Glutamatergic neuron (in vitro differentiated cells): Measurements from ENCODE around the gene UNC5C. TPM values are rescaled to one million over a fixed set of nuclear protein-coding genes. Genes with fewer than 3 reads are reported as not detected.

ENCODE experiments used
- DNase-seq: peaks from one replicate; pipeline ENCODE4 v3.0.0; 2022
- H3K27ac Mint-ChIP-seq: one replicate; pipeline ENCODE4 v1.8.0; 2020; ENCODE audit warnings: mild to moderate bottlenecking, mixed read lengths, inconsistent platforms; ENCODE audit not compliant: unreplicated experiment
- H3K27me3 Mint-ChIP-seq: one replicate; pipeline ENCODE4 v1.8.0; 2020; ENCODE audit warnings: mild to moderate bottlenecking, moderate library complexity, mixed read lengths, inconsistent platforms; ENCODE audit not compliant: unreplicated experiment
- H3K36me3 Mint-ChIP-seq: one replicate; pipeline ENCODE4 v1.8.0; 2020; ENCODE audit warnings: mild to moderate bottlenecking, mixed read lengths, inconsistent platforms; ENCODE audit not compliant: unreplicated experiment
- H3K4me1 Mint-ChIP-seq: one replicate; pipeline ENCODE4 v1.8.0; 2020; ENCODE audit warnings: mild to moderate bottlenecking, low read depth, mixed read lengths, inconsistent platforms; ENCODE audit not compliant: unreplicated experiment
- H3K4me3 Mint-ChIP-seq: one replicate; pipeline ENCODE4 v1.8.0; 2020; ENCODE audit warnings: mild to moderate bottlenecking, mixed read lengths, inconsistent platforms; ENCODE audit not compliant: unreplicated experiment
- H3K9me3 Mint-ChIP-seq: one replicate; pipeline ENCODE4 v1.8.0; 2020; ENCODE audit warnings: mild to moderate bottlenecking, moderate library complexity, mixed read lengths, inconsistent platforms; ENCODE audit not compliant: unreplicated experiment
- total RNA-seq: library from RNA; stranded (reverse); fragmentation: NEBNext Ultra II Directional; extraction: Animal tissue kit (Norgen Biotek cat#: 25700); gene quantifications from one replicate; pipeline ENCODE4 v1.2.1, GENCODE V29; 2021; ENCODE audit not compliant: unreplicated experiment
- TF ChIP-seq, protein P1 (sequence below): fragments of 200-600 bp; sonication (generic); IDR thresholded peaks from one replicate; pipeline ENCODE4 v1.5.0; 2021; ENCODE audit not compliant: partially characterized antibody, unreplicated experiment

Gene UNC5C
- total RNA-seq, 1 donor from 2014 or later = 41.2 TPM

DNA sequence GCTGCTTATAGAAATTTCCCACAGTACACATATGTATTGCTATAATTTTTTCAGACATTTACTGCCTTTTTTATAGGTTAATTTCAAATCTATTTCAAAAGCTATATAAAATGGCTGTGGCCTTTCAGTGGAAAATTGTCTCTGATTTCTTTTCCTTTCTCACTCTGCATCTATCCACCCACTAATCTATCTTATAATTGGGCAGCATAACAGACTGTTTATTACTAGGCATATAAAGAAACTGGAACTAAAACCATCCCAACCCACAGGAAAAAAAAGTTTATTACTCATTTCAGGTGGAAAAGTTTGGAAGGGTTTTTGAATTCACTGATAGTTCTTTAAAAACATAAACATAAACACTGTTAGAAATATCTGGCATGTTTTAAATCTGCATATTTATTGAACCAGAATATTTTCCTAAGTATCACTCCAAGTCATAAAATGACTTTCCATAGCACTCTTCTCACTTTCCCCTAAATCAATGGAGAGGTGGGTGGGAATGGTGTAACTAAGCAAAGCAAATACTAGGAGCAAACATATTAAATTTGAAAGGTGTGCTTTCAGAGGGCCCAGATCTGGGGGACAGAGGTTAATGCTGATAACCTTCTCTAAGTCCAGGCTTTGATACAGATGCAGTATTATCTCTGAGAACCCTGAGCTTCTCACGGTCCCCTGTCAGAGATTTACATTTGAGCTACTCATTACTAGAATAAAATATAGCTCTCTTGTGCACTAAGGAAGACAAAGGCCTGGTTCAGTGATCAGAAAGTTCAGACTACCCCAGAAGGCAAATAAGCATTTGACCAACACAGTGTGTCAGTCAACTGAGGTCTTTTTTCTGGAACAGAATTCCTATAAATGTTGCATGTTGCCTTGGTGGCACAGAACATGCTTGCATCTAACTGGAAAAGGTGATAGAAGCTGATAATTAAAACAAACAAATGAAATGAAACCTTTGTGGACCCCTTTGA lies 328.3 kb downstream of the UNC5C start:
- Mint-ChIP-seq H3K27me3 (no peaks in the 10 kb centered on the region), H3K27ac (no peak overlapping the region), H3K9me3 (peaks cover 3% of the 10 kb centered on the region), H3K4me3 (no peak overlapping the region), H3K4me1 (peaks cover 26% of the 10 kb centered on the region), H3K36me3 (peaks cover 5% of the 10 kb centered on the region)
- TF ChIP-seq, protein P1, sequence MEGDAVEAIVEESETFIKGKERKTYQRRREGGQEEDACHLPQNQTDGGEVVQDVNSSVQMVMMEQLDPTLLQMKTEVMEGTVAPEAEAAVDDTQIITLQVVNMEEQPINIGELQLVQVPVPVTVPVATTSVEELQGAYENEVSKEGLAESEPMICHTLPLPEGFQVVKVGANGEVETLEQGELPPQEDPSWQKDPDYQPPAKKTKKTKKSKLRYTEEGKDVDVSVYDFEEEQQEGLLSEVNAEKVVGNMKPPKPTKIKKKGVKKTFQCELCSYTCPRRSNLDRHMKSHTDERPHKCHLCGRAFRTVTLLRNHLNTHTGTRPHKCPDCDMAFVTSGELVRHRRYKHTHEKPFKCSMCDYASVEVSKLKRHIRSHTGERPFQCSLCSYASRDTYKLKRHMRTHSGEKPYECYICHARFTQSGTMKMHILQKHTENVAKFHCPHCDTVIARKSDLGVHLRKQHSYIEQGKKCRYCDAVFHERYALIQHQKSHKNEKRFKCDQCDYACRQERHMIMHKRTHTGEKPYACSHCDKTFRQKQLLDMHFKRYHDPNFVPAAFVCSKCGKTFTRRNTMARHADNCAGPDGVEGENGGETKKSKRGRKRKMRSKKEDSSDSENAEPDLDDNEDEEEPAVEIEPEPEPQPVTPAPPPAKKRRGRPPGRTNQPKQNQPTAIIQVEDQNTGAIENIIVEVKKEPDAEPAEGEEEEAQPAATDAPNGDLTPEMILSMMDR = no peak
- no peak for DNase-seq

DNA sequence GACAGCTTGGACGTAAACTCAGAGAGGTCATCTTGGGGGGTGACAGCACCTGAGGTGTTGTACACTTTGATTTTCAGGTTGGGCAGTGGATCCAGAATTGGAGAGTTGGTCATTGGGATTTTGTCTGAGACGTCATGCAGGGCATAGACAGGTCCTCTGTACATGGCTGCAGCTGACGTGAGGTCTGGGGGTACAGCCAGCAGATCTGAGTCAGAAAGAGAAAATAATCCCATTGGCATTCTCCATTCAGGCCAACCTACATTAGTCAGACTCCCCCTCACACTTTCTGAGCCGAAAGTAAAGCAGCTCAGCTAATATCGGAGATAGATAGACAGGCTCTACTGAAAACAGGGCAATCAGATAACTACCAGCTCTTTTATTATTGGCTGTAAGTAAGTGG lies 329.7 kb downstream of the UNC5C start:
- DNase-seq = no peak
- Mint-ChIP-seq H3K27ac (no peak overlapping the region), H3K9me3 (peaks cover 4% of the 10 kb centered on the region), H3K4me1 (peaks cover 39% of the 10 kb centered on the region), H3K4me3 (no peak overlapping the region), H3K36me3 (peaks cover 5% of the 10 kb centered on the region), H3K27me3 (no peaks in the 10 kb centered on the region)
- TF ChIP-seq, protein P1 = no peak

DNA sequence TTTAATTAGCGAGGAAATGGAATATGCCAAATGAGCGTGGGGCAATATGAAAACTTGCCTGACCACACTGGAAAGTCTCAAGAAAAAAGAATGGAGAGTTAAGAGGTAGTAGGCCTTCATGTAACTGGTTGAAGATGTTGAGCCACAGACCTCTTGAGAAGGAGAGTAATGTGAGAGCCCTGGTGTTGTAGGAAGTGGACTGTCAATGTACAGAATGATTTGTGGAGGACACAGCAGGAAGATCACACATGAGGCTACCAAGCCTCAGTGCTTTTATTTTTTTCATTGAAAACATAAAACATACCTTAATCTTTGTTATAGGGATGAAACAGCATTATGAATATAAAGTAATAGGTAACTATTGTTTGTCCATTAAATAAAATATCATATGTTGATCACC lies 331.6 kb downstream of the UNC5C start:
- TF ChIP-seq, protein P1 = no peak
- Mint-ChIP-seq H3K4me3 (no peak overlapping the region), H3K4me1 (peaks cover 48% of the 10 kb centered on the region), H3K36me3 (peaks cover 5% of the 10 kb centered on the region), H3K27me3 (no peaks in the 10 kb centered on the region), H3K27ac (peak overlapping the region; percentile 73), H3K9me3 (peaks cover 4% of the 10 kb centered on the region)
- DNase-seq = no peak

DNA sequence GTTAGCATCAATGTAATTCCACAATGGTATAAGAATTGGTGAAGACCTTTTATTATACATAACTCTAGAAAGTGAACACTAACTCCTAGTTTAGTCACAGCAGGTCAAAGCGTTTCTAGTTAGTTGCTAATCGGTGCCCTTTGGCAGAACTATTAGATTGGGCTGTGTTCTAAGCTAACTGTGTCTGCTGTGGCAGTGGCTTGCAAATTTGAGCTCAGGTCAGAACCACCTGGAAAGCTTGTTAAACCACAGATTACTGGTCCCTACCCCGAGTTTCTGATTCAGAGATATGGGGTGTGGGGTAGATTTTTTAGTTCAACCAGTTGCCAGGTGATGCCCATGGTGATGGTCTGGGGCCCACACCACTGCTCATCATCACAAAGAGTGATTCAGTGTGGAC lies 332.1 kb downstream of the UNC5C start:
- peak overlapping the region; percentile 94 for H3K27ac Mint-ChIP-seq
- H3K4me3 Mint-ChIP-seq = no peak overlapping the region
- H3K9me3 Mint-ChIP-seq = peaks cover 4% of the 10 kb centered on the region
- DNase-seq = no peak
- peaks cover 44% of the 10 kb centered on the region for H3K4me1 Mint-ChIP-seq
- TF ChIP-seq, protein P1 = no peak
- H3K36me3 Mint-ChIP-seq = peaks cover 5% of the 10 kb centered on the region
- no peaks in the 10 kb centered on the region for H3K27me3 Mint-ChIP-seq

DNA sequence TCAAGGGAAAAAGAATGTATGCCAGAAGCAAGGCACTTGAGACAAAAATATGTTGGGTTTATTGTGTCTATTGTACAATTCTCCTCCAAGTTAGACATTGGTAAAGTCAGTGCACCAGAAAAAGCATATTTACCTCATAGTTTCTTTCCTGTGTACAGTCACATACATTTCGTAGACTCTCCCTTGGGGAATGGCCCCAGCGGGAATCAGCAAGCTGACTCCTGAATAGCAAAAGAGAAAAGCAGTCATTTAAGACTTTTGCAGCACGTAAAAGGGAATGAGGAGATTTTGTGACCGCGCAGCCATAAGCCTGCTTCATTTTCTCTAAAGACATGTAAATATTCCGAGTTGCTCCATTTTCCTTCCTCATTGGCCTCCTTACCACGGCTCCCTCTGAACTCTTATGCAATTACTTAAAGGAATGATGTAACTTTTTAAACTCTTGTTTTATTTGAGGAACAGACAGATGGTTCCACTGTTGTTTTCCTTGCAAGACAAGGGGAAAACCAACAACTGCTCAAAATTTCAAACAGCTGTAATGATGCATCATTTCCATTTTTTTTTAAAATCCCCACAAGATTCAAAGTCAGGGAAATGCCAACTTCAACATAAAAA lies 332.7 kb downstream of the UNC5C start:
- DNase-seq = peak; percentile 67
- no peaks in the 10 kb centered on the region for H3K27me3 Mint-ChIP-seq
- H3K4me3 Mint-ChIP-seq = peak overlapping the region; percentile 71
- peaks cover 4% of the 10 kb centered on the region for H3K9me3 Mint-ChIP-seq
- TF ChIP-seq, protein P1 = no peak
- H3K27ac Mint-ChIP-seq = peak overlapping the region; percentile 94
- peaks cover 44% of the 10 kb centered on the region for H3K4me1 Mint-ChIP-seq
- peaks cover 5% of the 10 kb centered on the region for H3K36me3 Mint-ChIP-seq
